Endothelial cell of umbilical vein (primary cell): ENCODE data around the gene ARMC8. TPM values are rescaled to one million over a fixed set of nuclear protein-coding genes. Genes with fewer than 3 reads are reported as not detected.

Experiments used
- BruUV-seq: library from RNA; stranded (reverse); fragments of 400-500 nt; replicated peaks from 2 replicates; lab custom pipeline; 2021; lab: Mats Ljungman, UMichigan
- CTCF ChIA-PET: fragments of 300-600, 350-600 bp; sonication (Branson Sonifier 250); formaldehyde crosslinking; loops from one replicate; lab custom pipeline; 2021; ENCODE audit warnings: antibody characterized with exemption, inconsistent platforms; lab: Charles Lee
- POLR2A ChIA-PET: fragments of 300-600, 350-600 bp; sonication (Branson Sonifier 250); formaldehyde crosslinking; loops from one replicate; lab custom pipeline; 2021; ENCODE audit warnings: antibody characterized with exemption, inconsistent platforms; lab: Charles Lee
- DNase-seq: peaks from one replicate; pipeline ENCODE4 v3.0.0-alpha.2; 2011; ENCODE audit warnings: low read depth, low spot score
- FAIRE-seq: peaks from 2 replicates; lab custom pipeline; 2011; peaks lifted over from hg19 to GRCh38; lab: Jason Lieb, UNC
- H2AFZ ChIP-seq: 2 replicates; pipeline ENCODE4 v1.6.0; 2012; ENCODE audit warnings: low read depth, low read length, control low read depth, inconsistent platforms
- H3K27ac ChIP-seq: 2 replicates; pipeline ENCODE4 v1.5.1; 2011; ENCODE audit warnings: low read depth, mild to moderate bottlenecking, control low read depth, low read length, moderate library complexity; ENCODE audit not compliant: insufficient read depth
- H3K27me3 ChIP-seq, 2 experiments: 2 replicates each; pipeline versions ENCODE4 v1.6.0 to v1.6.1; 2011; ENCODE audit warnings: low read length in 2 of 2, mixed read lengths in 1 of 2; ENCODE audit not compliant: control insufficient read depth in 2 of 2, insufficient read depth in 2 of 2
- H3K36me3 ChIP-seq, 2 experiments: 2 replicates in 1 of 2; 3 replicates in 1 of 2; pipeline ENCODE4 v1.5.1; 2011; ENCODE audit warnings: low read length in 2 of 2, mild to moderate bottlenecking in 1 of 2, moderate library complexity in 1 of 2; ENCODE audit not compliant: control insufficient read depth in 2 of 2, insufficient read depth in 2 of 2; ENCODE audit errors: extremely low read depth in 1 of 2
- H3K4me1 ChIP-seq: 3 replicates; pipeline ENCODE4 v1.5.1; 2011; ENCODE audit warnings: mild to moderate bottlenecking, low read length; ENCODE audit not compliant: control insufficient read depth, insufficient read depth; ENCODE audit errors: extremely low read depth
- H3K4me2 ChIP-seq: 2 replicates; pipeline ENCODE4 v1.6.1; 2011; ENCODE audit warnings: low read length, control low read depth, mixed read lengths; ENCODE audit not compliant: insufficient read depth
- H3K4me3 ChIP-seq, 3 experiments: fragments of 200-600 bp in 1 of 3; sonication (generic), shearing (Covaris generic) in 1 of 3; replicated peaks in 1 of 3; 2 replicates each; pipeline ENCODE4 v1.5.1; 2011 to 2016; ENCODE audit warnings: control low read depth in 3 of 3, low read length in 3 of 3, mild to moderate bottlenecking in 2 of 3, inconsistent platforms in 1 of 3, low read depth in 1 of 3, moderate library complexity in 1 of 3; ENCODE audit not compliant: insufficient read depth in 1 of 3
- H3K79me2 ChIP-seq: 2 replicates; pipeline ENCODE4 v1.6.0; 2012; ENCODE audit warnings: low read length, inconsistent platforms; ENCODE audit not compliant: control insufficient read depth, insufficient read depth
- H3K9ac ChIP-seq: replicated peaks from 2 replicates; pipeline ENCODE3; 2011; ENCODE audit warnings: low read length, control low read depth; ENCODE audit not compliant: insufficient read depth; ENCODE audit errors: extremely low read depth
- H3K9me1 ChIP-seq: replicated peaks from 3 replicates; pipeline ENCODE4 v1.6.0; 2011; ENCODE audit warnings: mild to moderate bottlenecking, low read length; ENCODE audit not compliant: control insufficient read depth, insufficient read depth; ENCODE audit errors: extremely low read depth
- H3K9me3 ChIP-seq: replicated peaks from 2 replicates; pipeline ENCODE4 v1.5.1; 2012; ENCODE audit warnings: low read length, inconsistent platforms; ENCODE audit not compliant: control insufficient read depth, insufficient read depth
- H4K20me1 ChIP-seq: replicated peaks from 2 replicates; pipeline ENCODE3; 2011; ENCODE audit warnings: mild to moderate bottlenecking, low read length; ENCODE audit not compliant: control insufficient read depth, insufficient read depth; ENCODE audit errors: extremely low read depth
- CTCF ChIP-seq, 2 donors: IDR thresholded peaks; 1 replicate in 1 of 2; 2 replicates in 1 of 2; pipeline ENCODE4 v1.5.1; 2011; ENCODE audit warnings: low read length in 2 of 2, mild to moderate bottlenecking in 2 of 2, moderate library complexity in 2 of 2, control low read depth in 1 of 2, inconsistent platforms in 1 of 2, low read depth in 1 of 2; ENCODE audit not compliant: insufficient read depth in 1 of 2; ENCODE audit errors: extremely low read depth in 1 of 2
- EZH2 ChIP-seq: IDR thresholded peaks from 2 replicates; pipeline ENCODE4 v1.6.1; 2012; ENCODE audit warnings: borderline replicate concordance, low read depth, mild to moderate bottlenecking, moderate library complexity, low read length, inconsistent platforms; ENCODE audit not compliant: severe bottlenecking
- FOS ChIP-seq: IDR thresholded peaks from 2 replicates; pipeline ENCODE4 v1.6.1; 2011; ENCODE audit warnings: mild to moderate bottlenecking, low read length, moderate library complexity, borderline replicate concordance; ENCODE audit not compliant: insufficient read depth
- GATA2 ChIP-seq: IDR thresholded peaks from 2 replicates; pipeline ENCODE4 v1.7.0; 2011; ENCODE audit warnings: low read depth, mild to moderate bottlenecking, moderate library complexity, mixed read lengths, low read length; ENCODE audit not compliant: insufficient read length, insufficient read depth
- JUN ChIP-seq: IDR thresholded peaks from 2 replicates; pipeline ENCODE4 v1.6.1; 2011; ENCODE audit warnings: borderline replicate concordance, low read depth; ENCODE audit not compliant: insufficient read length, insufficient read depth
- MAX ChIP-seq: IDR thresholded peaks from 2 replicates; pipeline ENCODE4 v1.6.1; 2011; ENCODE audit not compliant: insufficient read depth, insufficient read length
- MYC ChIP-seq: IDR thresholded peaks from one replicate; pipeline ENCODE4 v1.6.1; 2011; ENCODE audit warnings: mild to moderate bottlenecking, low read depth, low read length
- POLR2A ChIP-seq: IDR thresholded peaks from 2 replicates; pipeline ENCODE4 v1.6.1; 2012; ENCODE audit warnings: low read depth, mild to moderate bottlenecking, control low read depth, low read length
- POLR2AphosphoS5 ChIP-seq: IDR thresholded peaks from 2 replicates; pipeline ENCODE4 v1.6.1; 2012; ENCODE audit warnings: low read depth, mild to moderate bottlenecking, control low read depth, low read length, moderate library complexity; ENCODE audit not compliant: insufficient read depth
- dilution Hi-C: fragments of 300-500 bp; cut with MboI; formaldehyde crosslinking; loops from one replicate; pipeline ENCODE4 v1.15.0; 2019; ENCODE audit warnings: low sequenced_read_pairs; ENCODE audit not compliant: extremely low pct_ligation_motif_present
- intact Hi-C: fragments of 100-400 bp; cut with micrococcal nuclease; formaldehyde crosslinking; loops from one replicate; pipeline ENCODE4 v1.10.0; 2022
- polyA plus RNA-seq, 4 experiments: library from polyadenylated mRNA; depleted of rRNA in 3 of 4; stranded (reverse) in 3 of 4; unstranded in 1 of 4; fragments of >200 nt; gene quantifications; 2 replicates each; pipeline versions ENCODE4 v1.2.1 to v1.2.3, GENCODE V29; 2011 to 2012; ENCODE audit warnings: missing spikeins in 1 of 4
- total RNA-seq: library from RNA; stranded (reverse); gene quantifications from 2 replicates; pipeline ENCODE4 v1.2.3, GENCODE V29; 2021

The ARMC8 gene
- total and polyA plus RNA-seq, 2 donors (not counting 3 experiments of a cell fraction or from before 2014, with no cell fraction given), result 39.6 to 46.0 TPM

- no peak overlapping the region for H3K27ac ChIP-seq
- FAIRE-seq (no peak), DNase-seq (no peak)
- no peak overlapping the region for H3K4me3 ChIP-seq
- POLR2A ChIA-PET, result no interaction called here
- no peaks in the 10 kb centered on the region for H3K4me1 ChIP-seq
- H3K9me3 ChIP-seq, result no peaks in the 10 kb centered on the region
- no peak overlapping the region for H2AFZ ChIP-seq
- intact Hi-C loops, result no loop called here
- BruUV-seq, result no TSS peak
- no peaks in the 10 kb centered on the region for H3K79me2 ChIP-seq
- no peaks in the 10 kb centered on the region for H3K9me1 ChIP-seq
- no peak overlapping the region for H3K9ac ChIP-seq
- TF ChIP-seq EZH2 (no peak), POLR2AphosphoS5 (no peak), POLR2A (no peak)
- CTCF ChIA-PET, result no interaction called here
- no peaks in the 10 kb centered on the region for H4K20me1 ChIP-seq
- H3K4me2 ChIP-seq, result no peak overlapping the region
- no peaks in the 10 kb centered on the region for H3K27me3 ChIP-seq
- dilution Hi-C loops, result no loop called here
- no peaks in the 10 kb centered on the region for H3K36me3 ChIP-seq
These were observed 66.5 kb downstream of the ARMC8 start for GRCh38 chr3:138253609-138254008.

- FAIRE-seq (no peak), DNase-seq (no peak)
- no peaks in the 10 kb centered on the region for H3K9me3 ChIP-seq
- no peak overlapping the region for H3K4me2 ChIP-seq
- H3K9ac ChIP-seq, result no peak overlapping the region
- no peak overlapping the region for H2AFZ ChIP-seq
- H3K4me1 ChIP-seq, result no peaks in the 10 kb centered on the region
- TF ChIP-seq FOS (no peak), MAX (no peak), EZH2 (no peak), MYC (no peak), JUN (no peak), POLR2AphosphoS5 (no peak), CTCF (IDR thresholded peaks at IDR 0.05; ENCODE audit: extremely low read depth in 1 of 2, insufficient read depth in 1 of 2, low read depth in 1 of 2, low read length in 2 of 2) (no peak), POLR2A (no peak), GATA2 (no peak)
- H3K79me2 ChIP-seq, result no peaks in the 10 kb centered on the region
- H3K9me1 ChIP-seq, result no peaks in the 10 kb centered on the region
- BruUV-seq, result no TSS peak
- no peak overlapping the region for H3K4me3 ChIP-seq
- CTCF ChIA-PET, result interaction anchor here (1.2 kb wide), 1 partner anchor 10 kb away, joined by 3 read pairs; no protein-coding TSS in a partner anchor
- H3K27me3 ChIP-seq, result no peaks in the 10 kb centered on the region
- no peaks in the 10 kb centered on the region for H3K36me3 ChIP-seq
- no peaks in the 10 kb centered on the region for H4K20me1 ChIP-seq
- dilution Hi-C loops, result no loop called here
- POLR2A ChIA-PET, result no interaction called here
- intact Hi-C loops, result no loop called here
- H3K27ac ChIP-seq, result no peak overlapping the region
These were observed 67.1 kb downstream of the ARMC8 start for GRCh38 chr3:138254216-138254615.
